NCI-H2196 treated with DMSO at 0.1 percent for 48 hours (cell line): ENCODE data around the gene RYR3.

ENCODE experiments used
- DNase-seq: peaks from one replicate; lab custom pipeline; 2025; ENCODE audit not compliant: unreplicated experiment; lab: John Stamatoyannopoulos, UW

RYR3 gene

GRCh38 chr15:33698126-33698525 is 387.4 kb downstream of the RYR3 start:
- no peak for DNase-seq

- DNase-seq: no peak
Observed at GRCh38 chr15:33699145-33699544, 388.4 kb downstream of the RYR3 start.

GRCh38 chr15:33699691-33700447 is 389.1 kb downstream of the RYR3 start:
- no peak for DNase-seq

GRCh38 chr15:33700695-33701303 is 390.0 kb downstream of the RYR3 start:
- no peak for DNase-seq

- DNase-seq: no peak
Observed at GRCh38 chr15:33701304-33701696, 390.5 kb downstream of the RYR3 start.

- DNase-seq: no peak
Observed at GRCh38 chr15:33706173-33706572, 395.4 kb downstream of the RYR3 start.

- no peak for DNase-seq
Observed at GRCh38 chr15:33710748-33711147, 400.0 kb downstream of the RYR3 start.

- DNase-seq: no peak
Observed at GRCh38 chr15:33716025-33716424, 405.3 kb downstream of the RYR3 start.

GRCh38 chr15:33720952-33721351 is 410.2 kb downstream of the RYR3 start:
- DNase-seq: no peak

GRCh38 chr15:33722005-33722672 is 411.4 kb downstream of the RYR3 start:
- DNase-seq: no peak

GRCh38 chr15:33722673-33723015 is 411.9 kb downstream of the RYR3 start:
- DNase-seq: no peak

GRCh38 chr15:33724321-33725036 is 413.7 kb downstream of the RYR3 start:
- no peak for DNase-seq

- DNase-seq: no peak
Observed at GRCh38 chr15:33729653-33730052, 418.9 kb downstream of the RYR3 start.

- DNase-seq: no peak
Observed at GRCh38 chr15:33730815-33731214, 420.0 kb downstream of the RYR3 start.

- no peak for DNase-seq
Observed at GRCh38 chr15:33735143-33735542, 424.4 kb downstream of the RYR3 start.

GRCh38 chr15:33735637-33736247 is 425.0 kb downstream of the RYR3 start:
- DNase-seq: no peak

GRCh38 chr15:33737687-33738601 is 427.2 kb downstream of the RYR3 start:
- DNase-seq: no peak

GRCh38 chr15:33738941-33739664 is 428.3 kb downstream of the RYR3 start:
- DNase-seq: no peak

GRCh38 chr15:33742306-33742705 is 431.5 kb downstream of the RYR3 start:
- no peak for DNase-seq

GRCh38 chr15:33742800-33743199 is 432.0 kb downstream of the RYR3 start:
- DNase-seq: no peak
